ENCODE results near the gene GPC1.

Gene GPC1

GRCh38 chr2:240416821-240417220, 18.6 kb upstream of the GPC1 start:
- H3K4me1 ChIP-seq (ENCODE audit: insufficient read depth, low read length): no peaks in the 10 kb centered on the region; the same call in 1 of the 2 replicates
- peaks cover 7% of the 10 kb centered on the region for H3K9me3 ChIP-seq (ENCODE audit: control insufficient read depth, insufficient read depth, low read length)
- H3K36me3 ChIP-seq (ENCODE audit: insufficient read depth, low read length): no peaks in the 10 kb centered on the region; the same call in 1 of the 2 replicates
- no peak overlapping the region for H3K9ac ChIP-seq (ENCODE audit: low read depth, low read length)

GRCh38 chr2:240418311-240418710, 17.2 kb upstream of the GPC1 start:
- H3K36me3 ChIP-seq (ENCODE audit: insufficient read depth, low read length): no peaks in the 10 kb centered on the region; the same call in 1 of the 2 replicates
- no peaks in the 10 kb centered on the region for H3K4me1 ChIP-seq (ENCODE audit: insufficient read depth, low read length)
- no peak overlapping the region for H3K9ac ChIP-seq (ENCODE audit: low read depth, low read length)
- peaks cover 7% of the 10 kb centered on the region for H3K9me3 ChIP-seq (ENCODE audit: control insufficient read depth, insufficient read depth, low read length)

DNA sequence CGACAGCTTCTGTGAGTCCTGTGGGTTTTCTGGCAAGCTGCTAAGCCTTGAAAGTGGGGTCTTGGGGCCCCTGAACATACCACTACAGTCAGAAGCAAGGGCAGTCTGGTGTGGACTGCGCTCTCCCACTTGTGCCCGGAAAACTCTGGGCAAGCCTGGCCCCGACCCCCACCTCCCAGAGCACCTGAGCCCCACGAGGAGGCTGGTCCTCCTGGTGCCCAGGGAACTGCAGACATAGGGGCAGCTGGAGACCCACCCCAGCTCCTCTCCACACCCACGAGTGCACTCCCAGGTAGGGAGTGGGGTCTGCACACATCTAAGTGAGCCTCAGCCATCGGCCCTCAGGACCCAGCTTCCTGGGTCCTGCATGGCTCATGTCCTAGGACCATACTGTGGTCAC, 16.2 kb upstream of the GPC1 start:
- Histone ChIP-seq H3K9me3 (ENCODE audit: control insufficient read depth, insufficient read depth, low read length) (peaks cover 7% of the 10 kb centered on the region), H3K36me3 (ENCODE audit: insufficient read depth, low read length) (no peaks in the 10 kb centered on the region; the same call in 1 of the 2 replicates), H3K9ac (ENCODE audit: low read depth, low read length) (no peak overlapping the region), H3K4me1 (ENCODE audit: insufficient read depth, low read length) (no peaks in the 10 kb centered on the region)

DNA sequence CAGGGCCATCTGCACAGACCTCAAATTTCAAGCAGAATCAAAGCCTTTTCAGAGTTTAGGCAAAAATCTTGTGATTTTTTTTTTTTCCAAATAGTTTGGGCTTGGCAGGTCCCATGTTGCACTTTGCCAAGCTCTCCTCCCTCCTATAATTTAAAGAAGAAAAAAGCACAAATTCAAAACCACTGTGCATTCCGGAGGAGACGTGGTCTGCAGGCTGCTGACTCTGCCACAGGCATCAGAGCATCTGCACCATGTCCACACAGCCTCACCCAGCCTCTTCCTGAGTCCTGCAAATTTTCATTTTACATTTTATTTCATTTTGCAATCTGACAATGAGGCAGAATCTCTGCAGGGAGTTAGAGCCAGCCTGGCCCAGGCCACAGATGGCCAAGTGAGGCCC, 15.7 kb upstream of the GPC1 start:
- Histone ChIP-seq H3K4me1 (ENCODE audit: insufficient read depth, low read length) (no peaks in the 10 kb centered on the region), H3K36me3 (ENCODE audit: insufficient read depth, low read length) (no peaks in the 10 kb centered on the region; the same call in 1 of the 2 replicates), H3K9ac (ENCODE audit: low read depth, low read length) (no peak overlapping the region), H3K9me3 (ENCODE audit: control insufficient read depth, insufficient read depth, low read length) (peaks cover 7% of the 10 kb centered on the region)

GRCh38 chr2:240420206-240421104, 15.0 kb upstream of the GPC1 start:
- H3K9ac ChIP-seq (ENCODE audit: low read depth, low read length): no peak overlapping the region
- no peaks in the 10 kb centered on the region; the same call in 1 of the 2 replicates for H3K36me3 ChIP-seq (ENCODE audit: insufficient read depth, low read length)
- no peaks in the 10 kb centered on the region for H3K4me1 ChIP-seq (ENCODE audit: insufficient read depth, low read length)
- peaks cover 7% of the 10 kb centered on the region for H3K9me3 ChIP-seq (ENCODE audit: control insufficient read depth, insufficient read depth, low read length)

DNA sequence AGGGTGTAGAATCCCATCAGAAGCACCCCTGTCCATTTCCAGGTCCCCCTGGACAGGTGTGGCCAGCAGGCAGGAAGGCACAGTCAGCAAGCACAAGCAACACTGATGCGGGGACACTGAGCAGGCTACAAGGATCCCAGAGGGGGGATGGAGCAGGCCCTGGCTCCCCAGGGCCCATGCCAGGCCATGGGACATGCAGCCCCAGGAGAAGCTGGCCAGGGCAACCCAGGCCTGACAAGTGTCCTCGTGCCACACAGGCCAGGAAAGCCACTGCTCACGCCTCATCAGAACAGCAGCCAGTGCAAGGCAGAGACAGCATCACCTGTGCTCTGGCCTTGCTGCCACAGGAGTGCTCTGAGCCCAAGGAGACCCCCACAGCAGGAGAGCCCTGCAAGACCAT, 14.1 kb upstream of the GPC1 start:
- Histone ChIP-seq H3K9me3 (ENCODE audit: control insufficient read depth, insufficient read depth, low read length) (peaks cover 12% of the 10 kb centered on the region), H3K9ac (ENCODE audit: low read depth, low read length) (no peak overlapping the region), H3K4me1 (ENCODE audit: insufficient read depth, low read length) (no peaks in the 10 kb centered on the region), H3K36me3 (ENCODE audit: insufficient read depth, low read length) (no peaks in the 10 kb centered on the region; the same call in 1 of the 2 replicates)

DNA sequence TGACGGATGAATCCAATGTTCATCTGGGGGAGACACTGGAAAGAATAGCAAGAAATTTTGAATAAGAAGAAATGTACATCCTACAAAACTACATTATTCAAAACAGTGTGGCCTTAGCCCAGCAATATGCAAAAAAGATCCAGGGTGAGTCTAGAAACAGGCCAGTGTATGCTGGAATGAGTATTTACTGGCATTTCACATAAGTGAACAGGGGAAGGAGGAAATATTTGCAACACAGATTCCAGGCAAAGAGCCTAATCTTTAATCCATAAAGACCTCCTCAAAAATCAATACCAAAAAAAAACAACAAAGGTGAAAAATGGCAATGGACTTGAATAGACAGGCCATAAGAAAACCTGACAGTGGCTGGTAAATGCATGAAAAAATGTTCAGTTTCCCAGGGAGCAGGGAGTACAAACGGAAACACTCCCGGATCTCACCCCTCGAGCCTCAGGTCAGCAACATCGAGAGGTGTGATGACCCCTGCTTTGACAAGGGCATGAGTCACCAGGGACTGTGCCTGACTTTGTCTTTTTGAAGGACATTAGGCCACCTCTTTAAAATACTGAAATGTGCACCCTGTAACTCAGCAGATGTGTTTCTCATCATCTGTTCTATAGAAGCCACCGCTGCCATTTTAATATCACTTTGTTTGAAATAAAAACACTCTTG, 12.7 kb upstream of the GPC1 start:
- no peaks in the 10 kb centered on the region for H3K4me1 ChIP-seq (ENCODE audit: insufficient read depth, low read length)
- H3K9ac ChIP-seq (ENCODE audit: low read depth, low read length): no peak overlapping the region
- peaks cover 12% of the 10 kb centered on the region for H3K9me3 ChIP-seq (ENCODE audit: control insufficient read depth, insufficient read depth, low read length)
- no peaks in the 10 kb centered on the region; the same call in 1 of the 2 replicates for H3K36me3 ChIP-seq (ENCODE audit: insufficient read depth, low read length)

DNA sequence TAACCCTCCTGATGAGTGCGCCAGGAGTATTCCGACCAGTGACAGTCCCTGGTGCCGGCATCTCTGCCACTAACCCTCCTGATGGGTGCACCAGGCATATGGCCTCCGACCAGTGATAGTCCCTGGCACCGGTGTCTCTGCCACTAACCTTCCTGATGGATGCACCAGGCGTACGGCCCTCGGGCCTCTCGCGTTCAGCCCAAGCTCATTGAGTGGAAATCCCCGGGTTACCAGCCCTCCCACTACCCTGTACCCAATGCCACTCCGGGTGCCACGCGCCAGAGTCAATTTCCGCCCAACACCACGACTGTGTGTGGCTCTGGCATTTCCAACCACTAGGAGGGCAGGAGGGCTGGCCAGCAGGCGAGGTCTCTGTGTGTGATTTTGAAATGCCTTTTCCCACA, 11.7 kb upstream of the GPC1 start:
- Histone ChIP-seq H3K4me1 (ENCODE audit: insufficient read depth, low read length) (no peaks in the 10 kb centered on the region), H3K36me3 (ENCODE audit: insufficient read depth, low read length) (no peaks in the 10 kb centered on the region; the same call in 1 of the 2 replicates), H3K9me3 (ENCODE audit: control insufficient read depth, insufficient read depth, low read length) (peaks cover 4% of the 10 kb centered on the region), H3K9ac (ENCODE audit: low read depth, low read length) (no peak overlapping the region)

- no peak overlapping the region for H3K9ac ChIP-seq (ENCODE audit: low read depth, low read length)
These were observed 10.9 kb upstream of the GPC1 start for GRCh38 chr2:240424341-240425235.

DNA sequence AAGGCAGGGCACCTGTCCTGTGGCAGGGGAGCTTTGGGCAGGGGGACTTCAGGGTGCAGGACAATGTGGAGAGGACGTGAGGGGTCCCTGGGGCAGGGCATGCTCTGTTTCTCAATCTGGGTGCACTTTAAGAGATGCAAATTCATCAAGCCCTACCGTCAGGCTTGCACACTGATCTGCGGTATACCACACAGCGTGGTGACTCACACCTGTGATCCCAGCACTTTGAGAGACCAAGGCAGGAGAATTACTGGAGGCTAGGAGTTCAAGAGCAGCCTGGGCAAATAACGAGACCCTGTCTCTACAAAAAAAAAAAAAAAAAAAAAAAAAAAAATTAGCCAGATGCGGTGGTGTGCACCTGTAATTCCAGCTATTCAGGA, 10.2 kb upstream of the GPC1 start:
- Histone ChIP-seq H3K9me3 (ENCODE audit: control insufficient read depth, insufficient read depth, low read length) (peaks cover 8% of the 10 kb centered on the region), H3K36me3 (ENCODE audit: insufficient read depth, low read length) (no peaks in the 10 kb centered on the region), H3K4me1 (ENCODE audit: insufficient read depth, low read length) (no peaks in the 10 kb centered on the region), H3K9ac (ENCODE audit: low read depth, low read length) (no peak overlapping the region)

More at GRCh38 chr2:240424341-240425235, 10.9 kb upstream of the GPC1 start:
- Histone ChIP-seq H3K36me3 (ENCODE audit: insufficient read depth, low read length) (no peaks in the 10 kb centered on the region), H3K9me3 (ENCODE audit: control insufficient read depth, insufficient read depth, low read length) (peaks cover 8% of the 10 kb centered on the region), H3K4me1 (ENCODE audit: insufficient read depth, low read length) (no peaks in the 10 kb centered on the region)

- H3K9ac ChIP-seq (ENCODE audit: low read depth, low read length): no peak overlapping the region
- H3K9me3 ChIP-seq (ENCODE audit: control insufficient read depth, insufficient read depth, low read length): peaks cover 8% of the 10 kb centered on the region
- no peaks in the 10 kb centered on the region for H3K4me1 ChIP-seq (ENCODE audit: insufficient read depth, low read length)
These were observed 9.8 kb upstream of the GPC1 start for GRCh38 chr2:240425697-240426096.

GRCh38 chr2:240426845-240427721, 8.4 kb upstream of the GPC1 start:
- Histone ChIP-seq H3K4me1 (ENCODE audit: insufficient read depth, low read length) (no peaks in the 10 kb centered on the region), H3K9me3 (ENCODE audit: control insufficient read depth, insufficient read depth, low read length) (peaks cover 8% of the 10 kb centered on the region), H3K9ac (ENCODE audit: low read depth, low read length) (no peak overlapping the region), H3K36me3 (ENCODE audit: insufficient read depth, low read length) (no peaks in the 10 kb centered on the region)

More at GRCh38 chr2:240425697-240426096, 9.8 kb upstream of the GPC1 start:
- H3K36me3 ChIP-seq (ENCODE audit: insufficient read depth, low read length): no peaks in the 10 kb centered on the region

GRCh38 chr2:240427729-240428128, 7.7 kb upstream of the GPC1 start:
- Histone ChIP-seq H3K4me1 (ENCODE audit: insufficient read depth, low read length) (no peaks in the 10 kb centered on the region), H3K36me3 (ENCODE audit: insufficient read depth, low read length) (no peaks in the 10 kb centered on the region), H3K9me3 (ENCODE audit: control insufficient read depth, insufficient read depth, low read length) (peaks cover 8% of the 10 kb centered on the region), H3K9ac (ENCODE audit: low read depth, low read length) (no peak overlapping the region)

Data from ES-I3 (cell line).